Measurements from ENCODE around the gene CHAT.

DNA sequence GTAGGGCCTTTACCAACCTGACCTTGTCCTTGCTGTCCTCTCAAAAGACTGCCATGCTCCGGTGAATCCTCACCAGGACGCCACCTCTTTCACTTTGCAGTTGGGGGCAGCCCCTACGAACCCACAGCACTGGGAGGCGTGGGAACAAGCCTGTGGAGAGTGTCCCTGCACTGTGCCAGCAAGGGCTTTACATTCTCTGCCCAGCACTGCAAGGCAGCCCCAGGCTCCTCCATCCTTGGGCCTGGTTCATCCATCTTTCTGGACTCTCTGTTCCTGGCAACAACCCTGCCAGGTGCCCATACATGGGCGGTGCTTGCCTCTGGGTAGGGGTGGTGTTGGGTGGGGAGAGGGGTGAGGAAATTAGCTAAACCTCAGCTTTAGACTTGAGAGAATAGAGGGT, 1.4 kb downstream of the CHAT start:
- TF ChIP-seq, protein P1, sequence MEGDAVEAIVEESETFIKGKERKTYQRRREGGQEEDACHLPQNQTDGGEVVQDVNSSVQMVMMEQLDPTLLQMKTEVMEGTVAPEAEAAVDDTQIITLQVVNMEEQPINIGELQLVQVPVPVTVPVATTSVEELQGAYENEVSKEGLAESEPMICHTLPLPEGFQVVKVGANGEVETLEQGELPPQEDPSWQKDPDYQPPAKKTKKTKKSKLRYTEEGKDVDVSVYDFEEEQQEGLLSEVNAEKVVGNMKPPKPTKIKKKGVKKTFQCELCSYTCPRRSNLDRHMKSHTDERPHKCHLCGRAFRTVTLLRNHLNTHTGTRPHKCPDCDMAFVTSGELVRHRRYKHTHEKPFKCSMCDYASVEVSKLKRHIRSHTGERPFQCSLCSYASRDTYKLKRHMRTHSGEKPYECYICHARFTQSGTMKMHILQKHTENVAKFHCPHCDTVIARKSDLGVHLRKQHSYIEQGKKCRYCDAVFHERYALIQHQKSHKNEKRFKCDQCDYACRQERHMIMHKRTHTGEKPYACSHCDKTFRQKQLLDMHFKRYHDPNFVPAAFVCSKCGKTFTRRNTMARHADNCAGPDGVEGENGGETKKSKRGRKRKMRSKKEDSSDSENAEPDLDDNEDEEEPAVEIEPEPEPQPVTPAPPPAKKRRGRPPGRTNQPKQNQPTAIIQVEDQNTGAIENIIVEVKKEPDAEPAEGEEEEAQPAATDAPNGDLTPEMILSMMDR (IDR thresholded peaks at IDR 0.05), result no peak
- no peak for TF ChIP-seq POLR2A (IDR thresholded peaks at IDR 0.05)
- TF ChIP-seq EP300 (IDR thresholded peaks at IDR 0.05), result no peak

Data from ovary (tissue), 3 donors.